ENCODE results near the gene BIN1. TPM values are rescaled to one million over a fixed set of nuclear protein-coding genes. Genes with fewer than 3 reads are reported as not detected.
"Not testable (repeated sequence)": the region's sequence is repeated elsewhere in the genome, so short reads cannot be mapped to it uniquely, and the experiment has no call there.

BIN1 gene
- total RNA-seq, 1 donor from 2014 or later: 99.0 TPM

DNA sequence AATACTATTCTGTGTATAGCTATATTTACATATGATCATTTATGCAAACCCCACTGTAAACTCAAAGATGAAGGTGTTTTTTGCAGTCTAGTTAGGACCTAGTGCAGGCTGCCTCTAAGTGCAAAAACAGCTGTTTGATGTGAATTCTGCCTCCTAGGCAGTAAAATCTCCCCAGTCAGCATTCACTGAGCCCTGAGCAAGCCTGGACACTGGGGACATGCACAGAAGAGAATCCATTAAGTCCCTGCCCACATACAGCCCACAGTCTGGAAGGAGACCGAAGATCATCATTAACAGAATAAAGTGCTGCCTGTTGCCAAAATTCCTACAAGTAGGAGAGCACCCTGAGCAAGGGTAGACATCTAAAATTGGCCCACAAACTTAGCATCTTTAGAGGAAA lies 14.4 kb upstream of the BIN1 start:
- DNase-seq (ENCODE audit: low read depth): no peak
- TF ChIP-seq, protein P1, sequence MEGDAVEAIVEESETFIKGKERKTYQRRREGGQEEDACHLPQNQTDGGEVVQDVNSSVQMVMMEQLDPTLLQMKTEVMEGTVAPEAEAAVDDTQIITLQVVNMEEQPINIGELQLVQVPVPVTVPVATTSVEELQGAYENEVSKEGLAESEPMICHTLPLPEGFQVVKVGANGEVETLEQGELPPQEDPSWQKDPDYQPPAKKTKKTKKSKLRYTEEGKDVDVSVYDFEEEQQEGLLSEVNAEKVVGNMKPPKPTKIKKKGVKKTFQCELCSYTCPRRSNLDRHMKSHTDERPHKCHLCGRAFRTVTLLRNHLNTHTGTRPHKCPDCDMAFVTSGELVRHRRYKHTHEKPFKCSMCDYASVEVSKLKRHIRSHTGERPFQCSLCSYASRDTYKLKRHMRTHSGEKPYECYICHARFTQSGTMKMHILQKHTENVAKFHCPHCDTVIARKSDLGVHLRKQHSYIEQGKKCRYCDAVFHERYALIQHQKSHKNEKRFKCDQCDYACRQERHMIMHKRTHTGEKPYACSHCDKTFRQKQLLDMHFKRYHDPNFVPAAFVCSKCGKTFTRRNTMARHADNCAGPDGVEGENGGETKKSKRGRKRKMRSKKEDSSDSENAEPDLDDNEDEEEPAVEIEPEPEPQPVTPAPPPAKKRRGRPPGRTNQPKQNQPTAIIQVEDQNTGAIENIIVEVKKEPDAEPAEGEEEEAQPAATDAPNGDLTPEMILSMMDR (conservative IDR thresholded peaks at IDR 0.05; ENCODE audit: low read depth, low read length): no peak
- no peak overlapping the region for H3K4me3 ChIP-seq (ENCODE audit: low read depth, low read length)

DNA sequence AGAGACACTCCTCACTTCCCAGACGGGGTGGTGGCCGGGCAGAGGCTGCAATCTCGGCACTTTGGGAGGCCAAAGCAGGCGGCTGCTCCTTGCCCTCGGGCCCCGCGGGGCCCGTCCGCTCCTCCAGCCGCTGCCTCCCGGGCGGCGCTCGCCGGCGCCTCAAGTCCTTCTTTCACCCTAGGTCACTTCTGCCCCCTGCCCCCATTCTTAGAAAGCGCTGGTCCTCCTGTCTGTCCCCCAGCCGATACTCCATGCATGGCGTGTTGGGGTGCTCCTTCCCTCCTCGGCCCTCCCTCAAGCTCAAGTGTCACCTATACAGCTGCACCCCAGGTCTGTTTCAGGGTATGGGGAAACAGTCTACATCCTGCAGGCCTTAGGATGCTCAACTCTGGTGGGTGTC lies 13.5 kb upstream of the BIN1 start:
- not testable (repeated sequence) for H3K4me3 ChIP-seq (ENCODE audit: low read depth, low read length); DNase-seq (ENCODE audit: low read depth)

DNA sequence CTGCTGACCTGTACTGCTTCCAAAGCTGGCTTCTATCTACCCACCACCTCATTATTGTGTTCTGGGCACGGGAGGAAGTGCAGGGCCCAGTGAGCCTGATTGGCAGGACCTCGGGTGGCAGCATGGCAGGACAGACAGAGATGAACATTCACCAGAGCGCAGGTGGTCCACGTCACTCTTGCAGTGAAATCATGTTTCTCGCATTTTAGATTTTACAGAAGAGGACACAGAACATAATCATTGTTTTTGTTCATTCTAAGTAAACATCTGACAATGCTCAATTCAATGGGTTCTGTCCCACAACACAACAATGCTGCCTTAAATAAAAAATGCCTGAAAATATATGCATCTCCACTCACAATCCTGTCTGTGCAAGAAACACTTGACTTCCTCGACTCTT lies 11.5 kb upstream of the BIN1 start:
- DNase-seq (ENCODE audit: low read depth): no peak
- no peak overlapping the region for H3K4me3 ChIP-seq (ENCODE audit: low read depth, low read length)
- TF ChIP-seq, protein P1 (conservative IDR thresholded peaks at IDR 0.05; ENCODE audit: low read depth, low read length): no peak

DNA sequence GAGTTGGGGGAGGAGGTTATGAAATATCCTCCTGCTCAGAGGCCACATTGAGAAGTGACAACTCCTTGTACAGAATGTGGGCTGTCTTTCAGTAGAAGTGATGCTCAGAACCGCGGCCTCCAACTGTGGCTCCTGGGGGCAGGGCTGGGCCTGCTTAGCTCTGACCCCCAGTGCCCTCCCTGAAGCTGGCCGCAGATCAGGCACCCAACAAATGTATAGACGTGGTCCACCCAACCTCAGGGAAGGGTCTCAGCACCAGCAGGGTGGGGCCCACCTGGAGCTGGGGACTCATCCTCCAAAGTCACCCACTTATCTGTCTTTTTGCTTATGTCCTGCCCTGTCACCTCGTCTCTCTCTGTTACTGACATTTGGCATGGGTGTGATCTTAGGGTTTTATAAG lies 11.1 kb upstream of the BIN1 start:
- H3K4me3 ChIP-seq (ENCODE audit: low read depth, low read length): no peak overlapping the region
- TF ChIP-seq, protein P1 (conservative IDR thresholded peaks at IDR 0.05; ENCODE audit: low read depth, low read length): no peak
- DNase-seq (ENCODE audit: low read depth): no peak

DNA sequence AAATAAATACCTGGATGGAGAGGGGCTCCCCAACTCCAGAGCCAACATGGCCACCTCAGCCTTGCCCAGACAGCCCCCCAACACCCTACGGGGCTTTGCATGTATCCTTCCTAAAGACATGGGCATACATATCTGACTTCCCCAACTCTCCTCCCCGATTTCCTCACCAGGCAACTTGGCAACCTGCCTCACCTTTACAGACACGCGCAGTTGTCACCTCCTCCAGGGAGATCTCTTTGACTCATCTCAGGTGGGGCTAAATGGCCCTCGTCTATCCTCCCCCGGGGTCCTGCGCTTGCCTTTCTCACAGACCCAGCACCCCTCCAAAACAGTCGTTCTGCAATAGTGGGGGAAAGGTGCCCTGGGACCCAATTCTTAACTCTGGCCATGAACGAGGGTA lies 10.6 kb upstream of the BIN1 start:
- no peak for DNase-seq (ENCODE audit: low read depth)
- no peak overlapping the region for H3K4me3 ChIP-seq (ENCODE audit: low read depth, low read length)
- TF ChIP-seq, protein P1 (conservative IDR thresholded peaks at IDR 0.05; ENCODE audit: low read depth, low read length): no peak

DNA sequence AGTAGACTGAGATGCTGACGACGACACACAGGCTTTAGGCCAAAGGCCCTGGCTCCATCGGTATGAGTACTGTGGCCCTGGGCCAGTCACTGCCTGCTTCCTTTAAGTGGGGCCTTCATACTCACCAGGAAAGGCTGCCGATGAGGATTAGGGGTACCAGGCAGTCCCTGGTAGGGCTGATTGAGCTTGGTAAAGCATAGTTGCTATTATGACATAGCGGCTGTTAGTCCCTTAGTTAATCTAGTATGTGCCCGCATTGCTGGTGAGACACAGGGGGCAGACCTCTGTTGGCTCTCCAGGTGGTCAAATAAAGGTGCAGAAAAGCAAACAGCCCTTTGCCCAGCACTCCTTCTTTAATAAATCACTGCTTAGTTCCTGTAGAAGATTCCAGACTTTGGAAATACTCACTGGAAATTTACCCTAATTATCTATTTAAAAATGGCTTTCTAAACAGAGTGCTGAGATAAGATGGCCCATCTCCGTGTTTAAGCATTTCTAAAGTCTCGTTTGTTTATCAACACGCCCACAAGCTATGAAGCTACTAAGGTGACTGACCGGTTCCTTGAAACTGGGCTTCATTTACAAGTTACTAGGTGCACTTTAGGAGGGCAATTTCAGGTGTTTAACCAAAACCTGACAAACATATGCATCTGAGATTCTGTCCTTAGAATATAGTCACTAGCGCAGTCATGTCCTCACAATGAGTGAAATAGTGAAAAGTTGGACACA lies 8.7 kb upstream of the BIN1 start:
- H3K4me3 ChIP-seq (ENCODE audit: low read depth, low read length): no peak overlapping the region
- TF ChIP-seq, protein P1 (conservative IDR thresholded peaks at IDR 0.05; ENCODE audit: low read depth, low read length): no peak
- DNase-seq (ENCODE audit: low read depth): no peak

DNA sequence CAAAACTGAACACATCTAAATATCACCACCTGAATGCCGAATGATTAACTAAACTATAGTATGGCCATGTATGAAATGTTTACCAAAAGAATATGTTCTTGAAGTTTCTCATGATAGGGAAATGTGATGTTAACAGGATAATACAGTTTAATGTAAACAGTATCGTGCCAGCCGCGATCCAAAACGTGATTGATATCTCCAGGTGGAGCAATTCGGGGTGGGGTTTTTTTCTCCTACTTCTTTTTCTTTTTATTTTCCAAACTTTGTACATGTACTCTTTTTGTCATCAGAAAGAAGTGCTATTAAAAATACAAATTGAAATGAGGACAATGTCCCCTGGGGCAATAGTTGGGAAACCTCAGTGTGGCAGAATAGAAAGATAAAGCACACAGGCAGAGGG lies 4.0 kb upstream of the BIN1 start:
- DNase-seq (ENCODE audit: low read depth): no peak
- H3K4me3 ChIP-seq (ENCODE audit: low read depth, low read length): no peak overlapping the region
- TF ChIP-seq, protein P1 (conservative IDR thresholded peaks at IDR 0.05; ENCODE audit: low read depth, low read length): no peak
